HG03039 (cell line): ENCODE results near the gene RHBDL1.
"Not testable (repeated sequence)": the region's sequence is repeated elsewhere in the genome, so short reads cannot be mapped to it uniquely, and the experiment has no call there.

Source experiments
- ATAC-seq: cut with Tn5 transposase; IDR thresholded peaks from one replicate; pipeline ENCODE4 v1.9.1; 2021; ENCODE audit warnings: mild to moderate bottlenecking, moderate library complexity; ENCODE audit not compliant: unreplicated experiment

RHBDL1 gene

DNA sequence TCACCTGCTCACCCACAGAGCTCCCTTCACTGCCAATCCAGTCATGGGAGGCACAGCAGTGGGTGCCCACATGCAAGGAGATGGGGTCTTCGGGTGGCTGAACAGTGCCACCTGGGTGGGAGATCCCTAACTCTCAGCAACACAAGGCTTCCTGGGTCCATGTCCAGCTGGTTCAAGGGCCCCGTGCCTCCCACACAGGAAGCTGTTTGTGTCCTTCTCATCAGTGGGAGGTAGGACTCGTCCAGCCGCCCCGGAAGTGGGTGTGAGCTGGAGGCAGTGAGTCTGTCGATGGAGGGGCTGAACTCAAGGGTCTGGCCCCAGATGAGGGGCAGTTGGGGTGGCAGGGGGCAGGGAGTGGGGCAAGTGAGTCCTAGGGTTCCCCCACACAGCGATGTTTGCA is 28.6 kb downstream of the RHBDL1 start:
- no peak for ATAC-seq

DNA sequence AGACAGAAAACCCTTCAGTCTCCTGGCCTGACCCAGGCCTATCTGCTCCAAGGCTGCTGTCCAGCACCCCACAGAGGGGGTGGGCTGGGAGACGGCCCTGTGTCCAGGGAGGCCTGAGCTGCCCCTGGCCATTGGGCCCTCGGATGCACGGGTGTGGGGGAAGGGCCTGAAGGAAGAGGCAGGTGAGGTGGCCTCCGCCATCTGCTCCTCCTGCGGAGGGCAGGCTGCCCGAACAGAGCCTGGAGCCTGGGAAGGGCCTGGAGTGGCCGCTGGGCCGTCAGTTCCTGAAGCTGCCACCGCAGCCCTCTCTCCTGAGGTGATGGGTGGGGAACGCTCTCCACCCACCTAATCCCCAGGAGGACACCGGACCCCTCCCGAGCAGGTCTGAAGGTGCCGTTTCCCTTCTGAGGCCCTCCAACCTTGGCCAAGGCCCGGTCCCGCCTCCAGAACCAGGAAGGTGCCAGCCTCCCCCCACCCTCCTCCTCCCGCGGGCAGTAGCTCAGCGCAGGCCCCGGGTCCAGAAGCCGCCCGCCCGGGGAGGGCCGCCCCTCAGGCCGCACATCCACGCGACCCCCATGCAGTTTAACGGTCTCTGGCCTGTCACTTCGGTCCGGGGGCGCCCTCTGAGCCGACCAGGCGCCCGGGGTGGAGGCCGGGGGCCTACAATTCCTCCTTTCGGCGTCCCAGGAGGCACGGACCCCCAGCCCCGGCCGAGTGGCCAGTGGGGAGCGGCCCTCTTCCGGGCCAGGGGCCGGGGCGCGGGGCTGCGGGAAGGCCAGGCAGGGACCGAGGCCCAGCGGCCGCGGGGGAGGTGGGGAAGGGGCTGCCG is 29.3 kb downstream of the RHBDL1 start:
- ATAC-seq = no peak

DNA sequence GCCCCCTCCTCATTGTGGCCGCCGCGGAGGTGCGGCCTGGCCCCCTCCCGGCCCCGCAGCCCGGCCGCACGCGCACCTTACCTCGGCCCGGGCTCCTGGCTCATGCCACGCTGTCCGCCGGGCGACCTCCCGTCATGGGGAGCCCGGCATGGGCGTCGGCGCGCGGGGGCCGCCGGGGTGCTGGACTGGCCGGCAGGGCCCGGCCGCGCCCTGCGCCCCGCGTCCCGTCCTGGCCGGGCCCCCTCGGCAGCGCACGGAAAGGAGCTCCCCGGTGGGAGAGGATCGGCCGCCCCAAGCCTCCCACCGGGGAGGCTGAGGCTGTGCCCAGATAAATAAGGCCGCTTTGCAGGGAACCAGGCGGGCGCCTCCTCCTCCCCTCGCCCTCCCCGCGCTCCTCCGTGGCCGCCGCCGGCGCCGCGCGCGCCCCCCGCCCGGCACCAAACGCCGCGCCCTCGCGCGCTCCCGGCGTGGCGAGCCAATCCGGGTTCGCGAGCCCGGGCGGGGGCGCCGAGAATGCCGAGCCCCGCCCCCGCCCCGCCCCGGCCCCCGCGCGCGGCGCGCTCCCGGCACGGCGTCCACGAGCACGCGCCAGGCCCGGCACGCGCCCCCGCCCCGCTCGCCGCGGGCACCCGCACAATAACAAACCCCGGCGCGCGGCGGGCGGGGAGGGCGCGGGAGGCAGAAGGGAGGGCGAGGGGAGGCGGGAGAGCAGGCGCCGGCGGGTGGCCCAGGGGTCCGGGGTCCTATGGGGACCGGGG is 30.1 kb downstream of the RHBDL1 start, which contains the start of gene FBXL16:
TSS of gene FBXL16 (minus strand) at position 371 of the 758 bp plus-strand sequence. CDS start 8,396 bp downstream, outside the sequence.
- no peak for ATAC-seq

DNA sequence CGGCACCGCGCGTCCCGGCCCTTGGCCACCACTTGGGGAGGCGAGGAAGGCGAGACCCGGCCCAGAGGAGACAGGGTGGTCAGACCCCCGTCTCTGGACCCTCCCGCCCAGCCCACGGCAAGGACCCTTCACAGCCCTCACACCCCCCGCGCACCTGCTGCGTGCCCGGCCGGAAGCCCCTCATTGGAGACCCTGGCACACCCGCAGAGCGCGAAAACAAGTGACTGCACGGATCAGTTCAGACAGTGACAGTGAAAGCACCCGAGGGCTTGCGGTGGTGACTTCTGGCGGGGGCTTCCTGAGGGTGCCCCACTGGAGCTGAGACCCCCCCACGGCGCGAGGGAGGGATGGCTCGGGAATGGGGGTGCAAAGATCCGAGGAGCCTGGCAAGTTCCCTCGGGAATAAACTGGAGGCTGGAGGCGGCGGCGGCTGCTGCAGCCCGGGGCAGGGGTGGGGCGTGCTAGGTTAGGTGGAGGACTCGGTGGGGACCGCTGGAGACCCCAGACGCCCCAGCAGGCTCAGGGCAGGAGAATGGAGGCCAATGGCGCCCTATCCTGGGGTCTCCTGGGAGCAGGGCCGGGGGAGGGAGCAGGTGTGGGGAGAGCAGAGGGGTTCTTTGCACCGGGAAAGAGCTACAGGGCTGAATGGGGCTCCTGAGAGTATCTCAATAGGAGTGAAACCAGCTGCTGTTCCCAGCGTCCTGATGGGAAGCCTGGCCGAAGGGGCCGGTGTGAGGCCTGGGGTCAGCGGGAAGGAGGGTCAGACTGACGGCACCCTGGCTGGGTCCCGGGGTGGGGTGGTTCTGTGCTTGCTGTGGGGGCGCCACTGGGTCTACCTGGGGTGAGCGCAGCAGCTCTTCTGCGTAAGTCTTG is 31.0 kb downstream of the RHBDL1 start:
- ATAC-seq = no peak

DNA sequence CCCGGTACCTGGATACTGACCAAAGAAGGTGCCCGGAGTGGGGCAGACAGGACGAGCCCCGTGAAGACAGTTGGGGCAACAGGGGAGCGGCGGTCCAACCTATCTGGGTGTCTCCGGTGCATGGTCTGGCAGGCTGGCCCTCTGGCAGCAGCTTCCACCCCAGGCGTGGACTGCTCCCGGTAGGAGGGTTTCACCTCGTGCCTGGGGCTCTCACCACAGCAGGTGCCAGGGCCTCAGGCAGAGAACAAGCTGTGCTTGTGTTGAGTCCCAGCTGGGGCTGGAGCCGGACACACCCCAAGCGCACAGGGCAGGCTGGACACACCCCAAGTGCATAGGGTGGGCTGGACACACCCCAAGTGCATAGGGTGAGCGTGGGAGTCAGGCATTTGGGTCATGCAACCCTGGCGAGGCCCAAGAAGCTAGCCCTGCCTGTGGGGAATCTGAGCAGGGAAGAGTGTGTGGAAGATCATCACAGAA is 31.6 kb downstream of the RHBDL1 start:
- ATAC-seq = no peak

DNA sequence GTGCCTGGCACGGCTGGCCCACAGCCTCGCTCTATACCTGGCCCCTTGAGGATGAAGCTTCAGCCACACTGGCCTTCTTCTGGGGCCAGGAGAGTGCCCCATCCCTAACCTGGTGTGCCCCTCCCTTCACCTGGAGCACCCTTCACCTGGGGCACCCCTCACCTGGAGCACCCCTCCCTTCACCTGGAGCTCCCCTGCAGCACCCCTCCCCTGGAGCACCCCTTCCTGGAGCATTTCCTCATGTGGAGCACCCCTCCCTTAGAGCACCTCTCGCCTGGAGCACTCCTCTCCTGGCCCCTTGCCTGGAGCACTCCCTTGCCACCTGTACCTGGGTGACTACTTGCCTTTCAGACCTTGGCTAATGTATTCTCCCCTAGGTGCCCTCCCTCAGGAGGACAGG is 32.5 kb downstream of the RHBDL1 start:
- ATAC-seq = no peak

DNA sequence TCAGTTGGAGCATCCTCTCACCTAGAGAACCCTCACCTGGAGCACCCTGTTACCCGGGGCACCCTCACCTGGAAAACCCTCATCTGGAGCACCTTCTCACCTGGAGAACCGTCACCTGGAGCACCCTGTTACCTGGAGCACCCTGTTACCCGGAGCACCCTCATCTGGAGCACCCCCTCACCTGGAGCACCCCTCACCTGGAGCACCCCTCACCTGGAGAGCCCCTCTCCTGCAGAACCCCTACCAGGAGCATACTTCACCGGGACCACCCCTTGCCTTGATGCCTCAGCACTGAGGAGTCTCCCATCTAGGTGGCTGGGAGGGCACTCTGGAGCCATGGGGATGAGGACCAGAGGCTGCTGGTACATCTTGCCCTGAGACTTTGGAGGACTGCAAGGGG is 33.5 kb downstream of the RHBDL1 start:
- no peak for ATAC-seq

DNA sequence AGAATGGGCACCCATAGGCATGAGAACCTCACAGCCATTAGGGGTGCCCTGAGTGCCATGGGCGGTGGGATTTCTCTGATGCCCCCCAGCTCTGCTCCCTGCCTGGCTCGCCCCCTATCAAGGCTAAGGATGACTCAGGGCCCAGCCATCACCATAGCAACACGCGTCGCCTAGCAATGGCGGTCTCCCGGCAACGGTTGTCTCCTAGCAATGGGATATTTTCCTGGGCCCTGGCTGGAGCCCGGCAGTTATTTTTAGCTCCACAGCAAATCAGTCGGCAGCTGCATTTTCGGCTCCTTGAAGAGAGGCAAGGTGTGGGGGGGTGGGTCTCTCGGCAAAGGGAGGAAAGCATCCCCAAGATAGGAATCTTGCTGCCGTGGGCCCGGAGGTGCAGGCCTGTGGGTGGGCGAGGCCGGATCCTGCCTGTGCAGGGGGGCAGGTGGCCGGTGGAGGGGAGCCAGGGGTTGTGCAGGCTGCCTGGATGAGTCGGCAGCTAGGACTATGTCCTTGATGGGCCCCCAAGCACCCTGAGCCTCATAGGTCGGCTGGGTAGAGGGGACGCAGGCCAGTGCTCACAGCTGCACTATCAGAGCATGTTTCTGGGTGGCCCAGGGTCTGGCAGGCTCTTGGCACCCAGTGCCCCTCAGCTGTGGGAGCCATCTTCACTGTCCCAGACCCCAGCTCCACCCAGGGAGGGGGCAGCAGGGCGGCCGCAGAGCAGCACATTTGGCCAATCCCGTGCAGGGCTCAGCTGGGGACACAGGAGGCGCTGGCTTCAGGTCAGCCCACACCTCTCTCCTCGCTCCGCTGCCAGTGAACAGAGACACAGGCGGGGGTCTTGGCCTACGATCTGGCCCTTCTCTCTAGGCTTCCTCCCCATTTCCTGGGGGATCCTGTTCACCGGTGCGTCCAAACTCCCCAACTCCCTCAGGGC is 34.4 kb downstream of the RHBDL1 start:
- ATAC-seq = no peak

DNA sequence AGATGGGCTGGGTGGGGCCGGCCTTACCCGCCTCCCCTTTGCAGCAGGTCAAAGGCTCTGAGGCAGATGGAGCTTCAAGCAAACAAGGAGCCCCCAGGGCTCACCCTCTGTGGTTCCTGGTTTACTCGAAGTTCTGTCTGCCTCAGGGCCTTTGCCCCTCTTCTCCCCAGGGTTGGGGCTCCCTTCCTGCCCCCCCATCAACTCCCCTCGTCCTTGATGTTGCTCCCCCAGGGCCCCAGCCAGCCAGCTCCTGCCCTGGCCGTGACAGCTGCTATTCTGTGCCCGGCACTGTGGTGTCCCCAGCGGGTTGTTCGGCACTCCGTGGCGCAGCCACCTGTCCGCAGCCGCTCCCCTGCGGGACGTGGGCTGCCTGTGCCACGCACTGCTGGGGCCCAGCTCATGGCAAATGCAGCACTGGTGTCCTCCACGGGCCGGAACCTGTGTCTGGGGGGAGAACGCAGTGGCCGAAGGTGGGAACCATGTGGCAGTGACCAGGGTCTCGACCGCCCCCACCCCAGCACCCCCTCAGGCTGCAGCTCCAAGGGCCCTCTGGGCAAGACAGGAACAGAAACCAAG is 35.1 kb downstream of the RHBDL1 start:
- ATAC-seq = no peak

DNA sequence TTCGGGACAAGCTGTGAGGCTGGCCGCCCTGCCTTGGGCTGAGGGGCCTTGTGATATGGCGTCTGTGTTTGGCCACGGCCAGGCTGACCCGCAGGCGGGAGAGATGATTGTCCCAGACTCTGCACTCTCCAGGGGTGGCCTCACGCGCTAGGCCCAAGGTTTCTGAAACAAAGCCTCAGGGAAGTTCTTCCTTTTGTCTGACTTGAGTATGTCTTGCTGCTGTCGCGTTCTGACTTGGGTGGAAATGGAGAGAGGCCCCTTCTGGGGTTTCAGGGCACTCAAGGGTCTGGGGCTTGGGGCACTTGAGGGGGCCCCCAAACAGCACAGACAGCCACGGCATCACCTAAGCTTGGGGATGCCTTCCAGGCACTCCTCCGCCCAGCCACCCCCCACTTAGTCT is 35.6 kb downstream of the RHBDL1 start:
- no peak for ATAC-seq

DNA sequence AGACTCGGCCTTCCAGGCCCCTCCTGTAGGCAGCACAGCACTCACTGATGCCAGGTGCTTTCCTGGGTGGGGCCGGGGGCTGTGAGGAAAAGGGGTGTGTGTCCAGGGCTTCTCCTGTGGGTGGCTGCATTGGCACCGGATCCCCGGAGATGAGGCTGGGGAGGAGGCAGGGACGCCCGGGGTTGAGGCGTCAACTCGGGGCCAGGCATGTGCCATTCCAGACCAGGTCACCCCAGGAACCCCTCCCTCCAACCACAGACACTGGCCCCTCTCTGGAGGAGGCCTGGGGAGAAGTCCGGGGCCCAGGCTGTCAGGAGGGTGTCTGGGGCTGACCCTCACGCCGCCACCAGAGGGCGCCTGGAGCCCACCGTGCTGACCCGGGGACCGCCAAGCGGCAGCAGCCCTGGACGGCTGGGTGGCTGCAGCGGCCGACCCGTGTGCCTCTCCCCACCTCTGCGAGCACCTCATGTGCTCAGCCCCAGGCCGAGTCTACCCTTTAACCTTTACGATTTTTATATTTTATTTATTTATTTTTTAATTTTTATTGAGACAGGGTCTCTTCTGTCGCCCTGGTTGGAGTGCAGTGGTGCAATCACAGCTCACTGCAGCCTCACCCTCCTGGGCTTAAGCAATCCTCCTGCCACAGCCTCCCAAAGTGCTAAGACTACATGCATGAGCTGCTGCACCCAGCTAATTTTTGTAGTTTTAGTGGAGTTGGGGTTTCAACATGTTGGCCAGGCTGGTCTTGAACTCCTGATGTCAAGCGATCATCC is 36.3 kb downstream of the RHBDL1 start:
- no peak for ATAC-seq

DNA sequence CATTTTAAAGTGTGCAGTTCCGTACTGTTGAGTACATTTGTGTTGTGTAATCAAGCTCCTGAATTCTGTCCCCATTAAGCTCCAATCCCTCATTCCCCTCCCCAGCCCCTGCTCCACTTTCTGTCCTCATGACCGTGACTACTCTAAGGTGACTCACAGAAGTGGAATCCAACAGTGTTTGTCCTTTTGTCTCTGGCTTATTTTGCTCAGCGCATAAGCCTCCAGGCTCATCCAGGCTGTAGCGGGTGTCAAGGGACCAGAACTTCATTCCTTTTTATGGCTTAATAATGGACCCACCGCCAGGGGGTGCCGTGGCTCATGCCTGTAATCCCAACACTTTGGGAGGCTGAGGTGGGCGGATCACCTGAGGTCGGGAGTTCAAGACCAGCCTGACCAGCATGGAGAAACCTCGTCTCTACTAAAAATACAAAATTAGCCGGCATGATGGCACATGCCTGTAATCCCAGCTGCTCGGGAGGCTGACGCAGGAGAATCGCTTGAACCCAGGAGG is 37.3 kb downstream of the RHBDL1 start:
- ATAC-seq = not testable (repeated sequence)

DNA sequence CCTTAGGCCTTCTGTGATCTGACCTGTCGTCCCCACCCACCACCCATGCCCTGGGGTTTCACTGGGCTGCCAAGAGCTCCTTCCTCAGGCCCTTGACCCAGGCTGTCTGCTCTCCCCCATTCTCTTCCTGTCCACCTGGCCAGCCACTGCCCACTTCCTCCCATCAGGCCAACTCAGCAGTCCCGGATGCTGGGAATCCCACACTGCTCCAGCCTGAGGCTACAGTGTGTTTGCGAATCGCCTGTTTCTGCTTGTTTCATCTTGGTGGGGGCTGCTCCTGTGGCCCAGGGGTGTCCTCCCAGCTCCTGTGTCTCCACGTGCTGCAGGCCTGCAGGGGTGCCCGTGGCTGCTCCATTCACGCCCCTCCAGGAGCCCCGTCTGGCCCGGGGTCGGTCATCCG is 38.6 kb downstream of the RHBDL1 start:
- no peak for ATAC-seq

DNA sequence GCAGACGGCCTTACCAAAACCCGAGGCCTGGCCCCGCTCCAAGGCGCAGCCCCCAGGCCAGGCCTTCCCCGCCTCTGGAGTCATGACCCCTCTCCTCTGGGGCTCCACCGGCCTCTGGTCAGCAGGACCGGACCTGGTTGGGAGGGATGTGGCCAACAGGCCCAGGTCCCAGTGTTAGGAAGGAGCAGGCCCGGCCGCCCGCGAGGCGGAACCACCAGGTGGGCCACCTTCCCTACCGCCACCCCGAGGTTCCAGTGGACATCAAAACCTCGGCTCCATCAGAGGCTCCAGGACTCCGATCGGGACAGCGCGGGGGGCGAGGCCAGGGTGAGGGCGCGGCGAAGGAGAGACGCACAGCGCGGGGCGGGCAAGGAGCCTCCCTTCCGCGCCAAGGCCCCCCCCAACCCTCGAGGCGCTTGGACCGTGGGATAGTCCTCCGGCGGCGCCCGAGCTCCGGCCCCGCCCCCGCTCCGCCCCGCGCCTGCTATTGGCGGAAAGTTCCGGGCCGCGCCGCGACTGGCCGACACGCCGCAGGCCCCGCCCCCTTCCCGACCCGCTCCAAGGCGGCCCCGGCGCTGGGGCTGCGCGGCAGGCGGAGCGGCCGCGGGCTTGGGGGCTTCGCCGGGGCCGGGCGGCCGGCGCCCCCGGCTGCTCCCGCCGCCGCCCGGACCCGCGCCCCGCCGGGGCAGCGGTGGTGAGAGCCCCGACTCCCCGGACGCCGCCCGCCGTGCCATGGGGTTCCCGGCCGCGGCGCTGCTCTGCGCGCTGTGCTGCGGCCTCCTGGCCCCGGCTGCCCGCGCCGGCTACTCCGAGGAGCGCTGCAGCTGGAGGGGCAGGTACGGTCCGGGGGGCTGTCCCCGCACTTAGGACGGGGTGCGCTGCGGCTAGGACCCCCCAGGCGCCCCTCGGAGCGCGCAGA is 39.3 kb downstream of the RHBDL1 start, which contains the start of gene METRN:
TSS of gene METRN (plus strand) at position 561 of the 919 bp plus-strand sequence. CDS start at position 733, 172 bp downstream.
- ATAC-seq = no peak

DNA sequence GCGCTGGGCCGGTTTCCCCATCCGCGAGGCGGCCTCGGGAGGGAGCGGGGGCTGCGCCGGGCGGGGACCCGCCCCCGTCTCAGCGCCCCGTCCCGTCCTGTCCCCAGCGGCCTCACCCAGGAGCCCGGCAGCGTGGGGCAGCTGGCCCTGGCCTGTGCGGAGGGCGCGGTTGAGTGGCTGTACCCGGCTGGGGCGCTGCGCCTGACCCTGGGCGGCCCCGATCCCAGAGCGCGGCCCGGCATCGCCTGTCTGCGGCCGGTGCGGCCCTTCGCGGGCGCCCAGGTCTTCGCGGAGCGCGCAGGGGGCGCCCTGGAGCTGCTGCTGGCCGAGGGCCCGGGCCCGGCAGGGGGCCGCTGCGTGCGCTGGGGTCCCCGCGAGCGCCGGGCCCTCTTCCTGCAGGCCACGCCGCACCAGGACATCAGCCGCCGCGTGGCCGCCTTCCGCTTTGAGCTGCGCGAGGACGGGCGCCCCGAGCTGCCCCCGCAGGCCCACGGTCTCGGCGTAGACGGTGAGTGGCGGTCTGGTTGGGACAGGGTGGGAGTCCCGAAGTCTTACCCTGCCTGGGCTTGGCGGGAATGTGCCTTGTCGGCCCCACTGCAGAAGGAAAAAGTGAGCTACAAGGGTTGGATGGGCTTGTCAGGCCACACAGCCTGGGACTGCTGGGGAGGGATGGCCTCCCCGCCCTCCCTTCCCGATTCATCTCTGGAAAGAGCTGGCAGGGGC is 40.2 kb downstream of the RHBDL1 start:
- no peak for ATAC-seq

DNA sequence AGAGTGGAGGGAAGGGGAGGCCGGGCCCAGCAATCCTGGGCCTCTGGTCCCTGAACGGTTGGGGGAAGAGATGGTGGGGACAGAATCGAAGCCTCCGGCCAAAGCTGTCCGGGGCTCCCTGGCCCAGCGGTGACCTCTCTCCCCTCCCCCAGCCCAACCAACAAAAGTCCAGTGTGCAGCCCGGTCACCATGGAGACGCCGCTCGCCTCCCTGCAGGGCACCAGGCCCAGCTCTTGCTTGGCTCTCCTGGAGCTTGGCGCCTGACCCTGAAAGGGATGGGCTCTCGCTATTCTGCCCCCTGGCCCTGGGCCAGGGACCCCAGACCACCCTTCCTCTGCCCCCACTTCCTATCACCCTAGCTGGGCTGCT is 40.7 kb downstream of the RHBDL1 start:
- no peak for ATAC-seq
